H54 (cell line): Measurements from ENCODE around the gene CRACDL.
"Not testable (repeated sequence)": the region's sequence is repeated elsewhere in the genome, so short reads cannot be mapped to it uniquely, and the experiment has no call there.

Experiments used
- DNase-seq: peaks from one replicate; pipeline ENCODE4 v3.0.0; 2011; ENCODE audit warnings: low spot score, mixed read lengths; ENCODE audit not compliant: insufficient read length
- FAIRE-seq: peaks from 3 replicates; lab custom pipeline; 2011; peaks lifted over from hg19 to GRCh38; lab: Jason Lieb, UNC
- POLR2A ChIP-seq: IDR thresholded peaks from 2 replicates; pipeline ENCODE4 v1.6.1; 2011; ENCODE audit warnings: low read depth, mild to moderate bottlenecking, low read length

The CRACDL gene

GRCh38 chr2:98880266-98881152 is 55.5 kb downstream of the CRACDL start:
- TF ChIP-seq POLR2A, result no peak
- FAIRE-seq (no peak), DNase-seq (no peak)

- not testable (repeated sequence) for DNase-seq, FAIRE-seq
Observed at GRCh38 chr2:98877658-98878057, 58.4 kb downstream of the CRACDL start.

- DNase-seq (no peak), FAIRE-seq (no peak)
- TF ChIP-seq POLR2A, result no peak
Observed at GRCh38 chr2:98876741-98877140, 59.3 kb downstream of the CRACDL start.

GRCh38 chr2:98875746-98876145 is 60.3 kb downstream of the CRACDL start:
- no peak for FAIRE-seq
- TF ChIP-seq POLR2A, result no peak
- DNase-seq, result no peak

GRCh38 chr2:98875081-98875728 is 60.8 kb downstream of the CRACDL start:
- DNase-seq (no peak), FAIRE-seq (no peak)
- no peak for TF ChIP-seq POLR2A

GRCh38 chr2:98874186-98874689 is 61.8 kb downstream of the CRACDL start:
- no peak for FAIRE-seq
- no peak for TF ChIP-seq POLR2A
- DNase-seq, result no peak

GRCh38 chr2:98872526-98872925 is 63.5 kb downstream of the CRACDL start:
- no peak for FAIRE-seq
- no peak for TF ChIP-seq POLR2A
- DNase-seq, result no peak

GRCh38 chr2:98871506-98871905 is 64.5 kb downstream of the CRACDL start:
- DNase-seq, result no peak
- no peak for TF ChIP-seq POLR2A
- FAIRE-seq, result no peak

- FAIRE-seq, result no peak
- DNase-seq, result no peak
- TF ChIP-seq POLR2A, result no peak
Observed at GRCh38 chr2:98870516-98871158, 65.4 kb downstream of the CRACDL start.

GRCh38 chr2:98869870-98870269 is 66.2 kb downstream of the CRACDL start:
- no peak for TF ChIP-seq POLR2A
- DNase-seq (no peak), FAIRE-seq (no peak)

GRCh38 chr2:98869272-98869641 is 66.8 kb downstream of the CRACDL start:
- FAIRE-seq (no peak), DNase-seq (no peak)
- TF ChIP-seq POLR2A, result no peak

- no peak for FAIRE-seq
- TF ChIP-seq POLR2A, result no peak
- DNase-seq, result no peak
Observed at GRCh38 chr2:98868548-98869271, 67.3 kb downstream of the CRACDL start.

GRCh38 chr2:98867539-98868309 is 68.3 kb downstream of the CRACDL start:
- TF ChIP-seq POLR2A, result no peak
- DNase-seq (no peak), FAIRE-seq (no peak)
